GM12878 (cell line): ENCODE results near the gene LSM10. TPM values are rescaled to one million over a fixed set of nuclear protein-coding genes. Genes with fewer than 3 reads are reported as not detected.

Experiments
- ATAC-seq: fragments of 200-7000 bp; cut with Tn5 transposase; 3 replicates; pipeline ENCODE4 v1.9.1; 2020; ENCODE audit warnings: mild to moderate bottlenecking, moderate library complexity
- BruUV-seq: library from RNA; stranded (reverse); fragments of 400-500 nt; replicated peaks from 2 replicates; lab custom pipeline; 2021; lab: Mats Ljungman, UMichigan
- CTCF ChIA-PET: fragments of 300-600 bp; sonication (Branson Sonifier 250); formaldehyde crosslinking; extraction: SDS; loops from one replicate; lab custom pipeline; 2021; ENCODE audit warnings: inconsistent platforms; lab: Yijun Ruan, JAX
- POLR2A ChIA-PET: fragments of 350-600 bp; formaldehyde crosslinking; extraction: SDS; loops from one replicate; lab custom pipeline; 2021; ENCODE audit warnings: inconsistent platforms; lab: Charles Lee
- RAD21 ChIA-PET: fragments of 300-600 bp; sonication (Branson Sonifier 250); formaldehyde crosslinking; loops from one replicate; lab custom pipeline; 2023; ENCODE audit warnings: antibody characterized with exemption; ENCODE audit not compliant: unreplicated experiment; lab: Charles Lee
- SMC1A ChIA-PET: fragments of 300-600 bp; sonication (Branson Sonifier 250); formaldehyde crosslinking; loops from one replicate; lab custom pipeline; 2023; ENCODE audit not compliant: unreplicated experiment, uncharacterized antibody; lab: Charles Lee
- DNase-seq: peaks from one replicate; pipeline ENCODE4 v3.0.0-alpha.2; 2011; ENCODE audit warnings: low read depth, low spot score
- FAIRE-seq: peaks from 3 replicates; lab custom pipeline; 2011; peaks lifted over from hg19 to GRCh38; lab: Jason Lieb, UNC
- H2AFZ ChIP-seq: 2 replicates; pipeline ENCODE4 v1.6.0; 2011; ENCODE audit warnings: low read depth, low read length, control low read depth; ENCODE audit not compliant: control insufficient read depth
- H3K27ac ChIP-seq: 2 replicates; pipeline ENCODE4 v1.5.1; 2011; ENCODE audit warnings: control low read depth; ENCODE audit not compliant: control insufficient read depth, insufficient read depth
- H3K27me3 ChIP-seq, 2 experiments: replicated peaks in 1 of 2; 2 replicates each; pipeline versions ENCODE4 v1.6.0 to v1.6.1; 2011; ENCODE audit warnings: low read length in 1 of 2; ENCODE audit not compliant: control insufficient read depth in 2 of 2, insufficient read depth in 2 of 2
- H3K36me3 ChIP-seq, 2 experiments: 2 replicates each; pipeline ENCODE4 v1.5.1; 2011; ENCODE audit warnings: low read length in 1 of 2; ENCODE audit not compliant: control insufficient read depth in 2 of 2, insufficient read depth in 2 of 2
- H3K4me1 ChIP-seq: 2 replicates; pipeline ENCODE4 v1.6.1; 2011; ENCODE audit warnings: mild to moderate bottlenecking, low read length, moderate library complexity, mixed read lengths; ENCODE audit not compliant: control insufficient read depth, insufficient read depth
- H3K4me2 ChIP-seq: 2 replicates; pipeline ENCODE4 v1.6.0; 2011; ENCODE audit warnings: control low read depth; ENCODE audit not compliant: control insufficient read depth, insufficient read depth
- H3K4me3 ChIP-seq: fragments of 200-600 bp; sonication (generic); 2 replicates; pipeline ENCODE4 v1.5.1; 2016
- H3K79me2 ChIP-seq: 2 replicates; pipeline ENCODE4 v1.6.0; 2011; ENCODE audit warnings: low read length; ENCODE audit not compliant: control insufficient read depth, insufficient read depth
- H3K9ac ChIP-seq: 2 replicates; pipeline ENCODE4 v1.8.0; 2011; ENCODE audit warnings: low read length, control low read depth, mixed read lengths; ENCODE audit not compliant: control insufficient read depth, insufficient read depth
- H3K9me3 ChIP-seq: replicated peaks from 3 replicates; pipeline ENCODE4 v1.5.1; 2011; ENCODE audit warnings: mild to moderate bottlenecking, low read length; ENCODE audit not compliant: control insufficient read depth, insufficient read depth
- H4K20me1 ChIP-seq: 2 replicates; pipeline ENCODE4 v1.6.0; 2011; ENCODE audit not compliant: control insufficient read depth, insufficient read depth
- ELK1 ChIP-seq: IDR thresholded peaks from 2 replicates; pipeline ENCODE4 v1.6.1; 2012; ENCODE audit warnings: low read depth, low read length, improper control_type of control experiment
- ESRRA ChIP-seq: IDR thresholded peaks from 2 replicates; pipeline ENCODE4 v1.6.1; 2012; ENCODE audit warnings: mild to moderate bottlenecking, low read length, improper control_type of control experiment
- GATAD2B ChIP-seq: fragments of 450-650 bp; conservative IDR thresholded peaks from 2 replicates; pipeline ENCODE4 v1.6.1; 2017; ENCODE audit warnings: low read depth, mild to moderate bottlenecking, moderate library complexity
- IKZF2 ChIP-seq, 2 experiments: fragments of 450-650 bp; IDR thresholded peaks; 2 replicates each; pipeline ENCODE4 v1.6.1; 2017; ENCODE audit warnings: mild to moderate bottlenecking in 2 of 2, moderate library complexity in 2 of 2
- KAT2A ChIP-seq: conservative IDR thresholded peaks from 2 replicates; pipeline ENCODE4 v1.6.1; 2011; ENCODE audit warnings: low read depth, low read length; ENCODE audit not compliant: control insufficient read depth
- MEF2A ChIP-seq: IDR thresholded peaks from 2 replicates; pipeline ENCODE4 v1.6.1; 2011; ENCODE audit warnings: low read depth, mild to moderate bottlenecking, low read length, moderate library complexity; ENCODE audit not compliant: insufficient read depth
- REST ChIP-seq: IDR thresholded peaks from 2 replicates; pipeline ENCODE4 v1.6.1; 2012; ENCODE audit warnings: mild to moderate bottlenecking, low read depth, low read length
- STAT1 ChIP-seq: fragments of 450-650 bp; conservative IDR thresholded peaks from 2 replicates; pipeline ENCODE4 v1.6.1; 2014; ENCODE audit warnings: antibody characterized with exemption, mild to moderate bottlenecking
- WRNIP1 ChIP-seq: IDR thresholded peaks from 2 replicates; pipeline ENCODE4 v1.6.1; 2011; ENCODE audit warnings: low read depth, low read length, improper control_type of control experiment, borderline replicate concordance
- WGBS: methylation state at CpG from one replicate; pipeline ENCODE4 v1.1.6; 2016; ENCODE audit warnings: low lambda C conversion rate; ENCODE audit not compliant: insufficient replicate concordance, insufficient coverage; ENCODE audit errors: missing lambda C conversion rate; 5-methylcytosine and 5-hydroxymethylcytosine counted together
- in situ Hi-C: fragments of 300-500 bp; cut with MboI; formaldehyde crosslinking; loops from 9 replicates; pipeline ENCODE4 v1.14.3; 2018; ENCODE audit warnings: mixed read lengths
- intact Hi-C: fragments of 100-400 bp; cut with micrococcal nuclease; formaldehyde crosslinking; loops from one replicate; pipeline ENCODE4 v1.14.2; 2022; ENCODE audit not compliant: unreplicated experiment
- polyA plus RNA-seq, 11 experiments: library from polyadenylated mRNA; depleted of rRNA in 4 of 11; unstranded in 6 of 11; stranded (reverse) in 5 of 11; fragments of >200 nt; fragmentation: Nextera tagmentation in 4 of 11; fragmentation: Illumina TruSeq in 1 of 11; extraction: Ambion mirVana in 4 of 11; extraction: Trizol in 1 of 11; gene quantifications; 1 replicate in 1 of 11; 2 replicates in 10 of 11; pipeline versions ENCODE4 v1.2.1 to v1.2.3, GENCODE V29; 2011 to 2016; ENCODE audit warnings: inconsistent platforms in 2 of 11, missing spikeins in 2 of 11, low read depth in 1 of 11
- total RNA-seq, 4 experiments: library from RNA; depleted of rRNA in 3 of 4; stranded (reverse); fragments of >200 nt in 3 of 4; fragmentation: Illumina TruSeq in 1 of 4; extraction: Trizol in 1 of 4; gene quantifications; 2 replicates each; pipeline versions ENCODE4 v1.2.1 to v1.2.3, GENCODE V29; 2013 to 2021
- TF ChIP-seq, protein P1 (sequence below): IDR thresholded peaks from 2 replicates; pipeline ENCODE4 v1.6.1; 2012; ENCODE audit warnings: low read depth, low read length, improper control_type of control experiment

The LSM10 gene
- total and polyA plus RNA-seq, 10 of the 15 experiments (the other 5 are each of a cell fraction or from before 2014, with no cell fraction given), result 13.1 to 103 (median 57.5) TPM

- H3K27me3 ChIP-seq, result no peaks in the 10 kb centered on the region
- H3K4me1 ChIP-seq, result peaks cover 18% of the 10 kb centered on the region
- no peak overlapping the region for H2AFZ ChIP-seq
- no peak for TF ChIP-seq IKZF2 (IDR thresholded peaks at IDR 0.05)
- TF ChIP-seq MEF2A, result no peak
- TF ChIP-seq KAT2A, result no peak
- TF ChIP-seq STAT1, result no peak
- no peak for TF ChIP-seq ESRRA
- no peak for TF ChIP-seq ELK1
- TF ChIP-seq, protein P1, sequence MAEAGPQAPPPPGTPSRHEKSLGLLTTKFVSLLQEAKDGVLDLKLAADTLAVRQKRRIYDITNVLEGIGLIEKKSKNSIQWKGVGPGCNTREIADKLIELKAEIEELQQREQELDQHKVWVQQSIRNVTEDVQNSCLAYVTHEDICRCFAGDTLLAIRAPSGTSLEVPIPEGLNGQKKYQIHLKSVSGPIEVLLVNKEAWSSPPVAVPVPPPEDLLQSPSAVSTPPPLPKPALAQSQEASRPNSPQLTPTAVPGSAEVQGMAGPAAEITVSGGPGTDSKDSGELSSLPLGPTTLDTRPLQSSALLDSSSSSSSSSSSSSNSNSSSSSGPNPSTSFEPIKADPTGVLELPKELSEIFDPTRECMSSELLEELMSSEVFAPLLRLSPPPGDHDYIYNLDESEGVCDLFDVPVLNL, result no peak
- no peak for TF ChIP-seq WRNIP1
- TF ChIP-seq REST, result no peak
- TF ChIP-seq GATAD2B, result no peak
- ChIA-PET POLR2A (interaction anchor here (0.6 to 4.4 kb wide), 5 partner anchors 9 to 199 kb away, joined by 3 to 44 read pairs (median 3); partner anchors contain the start of gene LSM10), SMC1A (interaction anchor here (0.6 to 1.3 kb wide), 4 partner anchors 25 to 39 kb away, joined by 3 to 4 read pairs (median 4); no protein-coding TSS in a partner anchor), CTCF (interaction anchor here (0.6 to 2.8 kb wide), 5 partner anchors 14 to 188 kb away, joined by 3 to 16 read pairs (median 4); partner anchors contain the start of gene LSM10), RAD21 (interaction anchor here (1.4 to 1.5 kb wide), 2 partner anchors 13 to 40 kb away, joined by 3 to 7 read pairs; no protein-coding TSS in a partner anchor)
- no peaks in the 10 kb centered on the region; the same call in 2 of the 3 replicates for H3K9me3 ChIP-seq
- H3K27ac ChIP-seq, result no peak overlapping the region
- H3K79me2 ChIP-seq, result peaks cover 65% of the 10 kb centered on the region
- ATAC-seq, result no peak
- no peak overlapping the region for H3K4me2 ChIP-seq
- intact Hi-C loops, result loop anchor here (10.0 kb wide), 2 partner anchors 157 to 227 kb away; partner anchors contain the start of genes MAP7D1 and THRAP3
- WGBS, result 94% methylated on average over 9 of the region's 9 CpGs
- no peak overlapping the region for H3K9ac ChIP-seq
- BruUV-seq, result no TSS peak
- FAIRE-seq, result no peak
- no peak for DNase-seq
- no peaks in the 10 kb centered on the region for H4K20me1 ChIP-seq
- in situ Hi-C loops, result no loop called here
- 0 out of 4 replicates have a peak, but pooled peaks cover 0 to 7% of the 10 kb centered on the region in 2 experiments for H3K36me3 ChIP-seq
- H3K4me3 ChIP-seq, result no peak overlapping the region
Observed at GRCh38 chr1:36382231-36382630, 15.5 kb downstream of the LSM10 start.
